HEK293 (cell line): ENCODE results near the gene CAPNS1.

Experiments
- CTCF ChIA-PET: fragments of 350-600 bp; formaldehyde crosslinking; extraction: SDS; loops from one replicate; lab custom pipeline; 2021; ENCODE audit warnings: antibody characterized with exemption; lab: Yijun Ruan, JAX
- POLR2A ChIA-PET: fragments of 300-600 bp; formaldehyde crosslinking; extraction: SDS; loops from one replicate; lab custom pipeline; 2020; ENCODE audit warnings: antibody characterized with exemption, inconsistent platforms; lab: Yijun Ruan, JAX
- H3K27ac ChIP-seq: fragments of 200-500 bp; sonication (Bioruptor generic); 2 replicates; pipeline ENCODE4 v1.5.1; 2014; ENCODE audit warnings: low read depth, low read length, control low read depth, inconsistent platforms; ENCODE audit errors: extremely low read depth
- H3K36me3 ChIP-seq, 2 experiments: fragments of 200-500 bp in 1 of 2; sonication (Bioruptor generic) in 1 of 2; 1 replicate in 1 of 2; 2 replicates in 1 of 2; pipeline ENCODE4 v1.5.1; 2014 to 2017; ENCODE audit warnings: inconsistent platforms in 2 of 2, low read length in 2 of 2; ENCODE audit not compliant: control insufficient read depth in 2 of 2, insufficient read depth in 1 of 2
- H3K4me1 ChIP-seq: fragments of 200-500 bp; sonication (Bioruptor generic); 2 replicates; pipeline ENCODE4 v1.5.1; 2014; ENCODE audit warnings: mild to moderate bottlenecking, low read length, inconsistent platforms; ENCODE audit not compliant: control insufficient read depth, insufficient read depth
- H3K4me3 ChIP-seq: 2 replicates; pipeline ENCODE4 v1.5.1; 2011; ENCODE audit warnings: low read depth, mild to moderate bottlenecking, control low read depth, low read length, moderate library complexity
- H3K9me3 ChIP-seq: fragments of 200-500 bp; sonication (Bioruptor generic); 2 replicates; pipeline ENCODE4 v1.5.1; 2014; ENCODE audit warnings: low read depth, low read length, inconsistent platforms; ENCODE audit not compliant: control insufficient read depth, insufficient read depth
- OSR2 ChIP-seq: fragments of 450-650 bp; formaldehyde crosslinking; IDR thresholded peaks from 2 replicates; pipeline ENCODE4 v1.5.1; 2016; ENCODE audit warnings: missing biosample characterization, missing genetic modification characterization
- PRDM1 ChIP-seq: fragments of 450-650 bp; formaldehyde crosslinking; IDR thresholded peaks from 2 replicates; pipeline ENCODE4; 2016; ENCODE audit warnings: missing biosample characterization, missing genetic modification characterization
- WT1 ChIP-seq: fragments of 450-650 bp; formaldehyde crosslinking; IDR thresholded peaks from 2 replicates; pipeline ENCODE4 v1.5.1; 2016; ENCODE audit warnings: missing biosample characterization, missing genetic modification characterization
- ZBTB17 ChIP-seq: fragments of 450-650 bp; formaldehyde crosslinking; IDR thresholded peaks from 2 replicates; pipeline ENCODE4 v1.5.1; 2016; ENCODE audit warnings: missing biosample characterization, missing genetic modification characterization
- ZEB2 ChIP-seq: fragments of 450-650 bp; formaldehyde crosslinking; IDR thresholded peaks from 2 replicates; pipeline ENCODE4 v1.5.1; 2016; ENCODE audit warnings: missing biosample characterization, missing genetic modification characterization
- ZFP3 ChIP-seq: fragments of 450-650 bp; formaldehyde crosslinking; IDR thresholded peaks from 2 replicates; pipeline ENCODE4 v1.5.1; 2016; ENCODE audit warnings: low read depth, missing biosample characterization, missing genetic modification characterization
- ZFP41 ChIP-seq: fragments of 450-650 bp; formaldehyde crosslinking; IDR thresholded peaks from 2 replicates; pipeline ENCODE4 v1.5.1; 2016; ENCODE audit warnings: missing biosample characterization, missing genetic modification characterization, borderline replicate concordance
- ZNF121 ChIP-seq: fragments of 450-650 bp; formaldehyde crosslinking; IDR thresholded peaks from 2 replicates; pipeline ENCODE4 v1.5.1; 2016; ENCODE audit warnings: missing biosample characterization, missing genetic modification characterization
- ZNF132 ChIP-seq: fragments of 450-650 bp; formaldehyde crosslinking; IDR thresholded peaks from 2 replicates; pipeline ENCODE4 v1.5.1; 2017; ENCODE audit warnings: missing biosample characterization, missing genetic modification characterization, borderline replicate concordance
- ZNF133 ChIP-seq: fragments of 450-650 bp; formaldehyde crosslinking; IDR thresholded peaks from 2 replicates; pipeline ENCODE4 v1.5.1; 2016; ENCODE audit warnings: missing biosample characterization, missing genetic modification characterization
- ZNF155 ChIP-seq: fragments of 450-650 bp; formaldehyde crosslinking; IDR thresholded peaks from 2 replicates; pipeline ENCODE4 v1.5.1; 2016; ENCODE audit warnings: missing biosample characterization, missing genetic modification characterization
- ZNF16 ChIP-seq: fragments of 450-650 bp; formaldehyde crosslinking; IDR thresholded peaks from 2 replicates; pipeline ENCODE4 v1.5.1; 2016; ENCODE audit warnings: low read depth, missing biosample characterization, missing genetic modification characterization
- ZNF23 ChIP-seq: fragments of 450-650 bp; formaldehyde crosslinking; IDR thresholded peaks from 2 replicates; pipeline ENCODE4 v1.5.1; 2016; ENCODE audit warnings: missing biosample characterization, missing genetic modification characterization, borderline replicate concordance
- ZNF248 ChIP-seq: fragments of 450-650 bp; formaldehyde crosslinking; IDR thresholded peaks from 2 replicates; pipeline ENCODE4 v1.5.1; 2017; ENCODE audit warnings: missing biosample characterization, missing genetic modification characterization
- ZNF302 ChIP-seq: fragments of 450-650 bp; formaldehyde crosslinking; IDR thresholded peaks from 2 replicates; pipeline ENCODE4 v1.5.1; 2016; ENCODE audit warnings: missing biosample characterization, missing genetic modification characterization, low read depth
- ZNF311 ChIP-seq: fragments of 450-650 bp; formaldehyde crosslinking; IDR thresholded peaks from 2 replicates; pipeline ENCODE4 v1.5.1; 2017; ENCODE audit warnings: missing biosample characterization, missing genetic modification characterization, borderline replicate concordance
- ZNF335 ChIP-seq: fragments of 450-650 bp; formaldehyde crosslinking; conservative IDR thresholded peaks from 2 replicates; pipeline ENCODE4 v1.5.1; 2016; ENCODE audit warnings: missing biosample characterization, missing genetic modification characterization
- ZNF626 ChIP-seq: fragments of 450-650 bp; sonication (Bioruptor Pico); formaldehyde crosslinking; IDR thresholded peaks from 2 replicates; pipeline ENCODE4 v1.5.1; 2018; ENCODE audit warnings: missing biosample characterization, missing genetic modification characterization, inconsistent platforms
- ZNF664 ChIP-seq: fragments of 450-650 bp; formaldehyde crosslinking; IDR thresholded peaks from 2 replicates; pipeline ENCODE4 v1.5.1; 2016; ENCODE audit warnings: missing biosample characterization, missing genetic modification characterization
- ZNF837 ChIP-seq: fragments of 450-650 bp; formaldehyde crosslinking; IDR thresholded peaks from 2 replicates; pipeline ENCODE4 v1.5.1; 2016; ENCODE audit warnings: missing biosample characterization, missing genetic modification characterization
- ZSCAN16 ChIP-seq: fragments of 450-650 bp; formaldehyde crosslinking; IDR thresholded peaks from 2 replicates; pipeline ENCODE4 v1.5.1; 2016; ENCODE audit warnings: missing biosample characterization, missing genetic modification characterization
- TF ChIP-seq, protein P1 (sequence below): fragments of 450-650 bp; formaldehyde crosslinking; IDR thresholded peaks from 2 replicates; pipeline ENCODE4; 2016; ENCODE audit warnings: missing biosample characterization, missing genetic modification characterization
- TF ChIP-seq, protein P2 (sequence below): fragments of 450-650 bp; formaldehyde crosslinking; IDR thresholded peaks from 2 replicates; pipeline ENCODE4 v1.5.1; 2017; ENCODE audit warnings: missing biosample characterization, mild to moderate bottlenecking, missing genetic modification characterization, moderate library complexity
- TF ChIP-seq, protein P3 (sequence below): fragments of 450-650 bp; formaldehyde crosslinking; IDR thresholded peaks from 2 replicates; pipeline ENCODE4 v1.5.1; 2017; ENCODE audit warnings: missing biosample characterization, missing genetic modification characterization
- TF ChIP-seq, protein P4 (sequence below): fragments of 450-650 bp; formaldehyde crosslinking; IDR thresholded peaks from 2 replicates; pipeline ENCODE4 v1.5.1; 2016; ENCODE audit warnings: missing biosample characterization, missing genetic modification characterization

The CAPNS1 gene

DNA sequence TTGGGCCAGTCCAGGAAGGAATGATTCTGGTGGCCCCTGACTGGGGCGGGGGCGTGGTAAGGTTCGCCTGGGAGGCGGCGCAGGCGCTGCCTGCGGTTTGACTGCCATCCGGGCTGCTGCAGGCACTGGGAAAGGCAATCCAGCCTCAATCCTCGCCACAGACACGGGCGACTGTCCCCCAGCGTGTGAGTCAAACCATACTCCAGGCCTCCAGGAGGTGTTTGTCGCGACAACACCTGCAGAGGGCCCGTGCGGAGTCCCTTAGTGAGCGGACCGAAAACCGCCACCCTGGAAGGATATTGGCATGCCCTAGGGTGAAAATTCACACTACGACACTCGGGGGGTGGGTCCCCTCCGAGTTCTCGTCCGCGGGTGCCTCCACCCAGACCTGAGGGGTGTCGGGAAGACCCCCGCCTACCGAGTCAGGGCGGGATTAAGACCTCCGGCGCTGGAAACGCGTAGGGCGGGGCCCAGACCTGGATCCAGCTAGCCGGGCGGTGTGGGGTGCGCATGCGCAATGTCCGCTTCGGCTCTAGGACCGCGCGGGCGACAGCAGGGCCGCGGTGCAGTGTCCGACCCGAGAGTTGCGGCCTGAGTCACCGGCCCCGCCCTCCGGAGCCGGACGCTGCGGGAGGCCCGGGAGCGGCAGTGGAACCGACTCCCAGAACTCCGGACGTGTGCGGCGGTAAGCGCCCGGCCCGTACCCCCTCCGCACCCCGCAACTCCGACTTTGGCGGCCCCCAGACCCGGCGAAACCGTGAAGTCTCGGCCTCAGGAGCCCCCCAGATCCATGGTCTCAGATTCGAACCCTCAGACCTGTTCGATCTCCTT, at the start of gene CAPNS1:
TSS of gene CAPNS1 (plus strand) at position 594 of the 831 bp plus-strand sequence. CDS start 946 bp downstream, outside the sequence.
- Histone ChIP-seq H3K9me3 (no peaks in the 10 kb centered on the region), H3K36me3 (peaks cover 22% of the 10 kb centered on the region in 2 experiments), H3K27ac (peak within 1 kb of the TSS; percentile 94), H3K4me1 (peaks cover 14% of the 10 kb centered on the region), H3K4me3 (peak within 1 kb of the TSS; percentile 80)
- ChIA-PET POLR2A (interaction anchor here (0.5 to 5.4 kb wide), 18 partner anchors 10 to 698 kb away, joined by 3 to 87 read pairs (median 5); partner anchors contain the start of genes COX7A1, POLR2I, TBCB and THAP8), CTCF (interaction anchor here (0.6 to 4.3 kb wide), 7 partner anchors 12 to 541 kb away, joined by 3 to 28 read pairs (median 3); no protein-coding TSS in a partner anchor)
- TF ChIP-seq ZNF23 (tag by site-specific recombination): no peak
- TF ChIP-seq ZBTB17 (tag by site-specific recombination): peak; percentile 96
- no peak for TF ChIP-seq ZNF132 (tag by site-specific recombination)
- TF ChIP-seq ZFP41: no peak
- TF ChIP-seq ZNF626 (tag by site-specific recombination): no peak
- TF ChIP-seq, protein P1, sequence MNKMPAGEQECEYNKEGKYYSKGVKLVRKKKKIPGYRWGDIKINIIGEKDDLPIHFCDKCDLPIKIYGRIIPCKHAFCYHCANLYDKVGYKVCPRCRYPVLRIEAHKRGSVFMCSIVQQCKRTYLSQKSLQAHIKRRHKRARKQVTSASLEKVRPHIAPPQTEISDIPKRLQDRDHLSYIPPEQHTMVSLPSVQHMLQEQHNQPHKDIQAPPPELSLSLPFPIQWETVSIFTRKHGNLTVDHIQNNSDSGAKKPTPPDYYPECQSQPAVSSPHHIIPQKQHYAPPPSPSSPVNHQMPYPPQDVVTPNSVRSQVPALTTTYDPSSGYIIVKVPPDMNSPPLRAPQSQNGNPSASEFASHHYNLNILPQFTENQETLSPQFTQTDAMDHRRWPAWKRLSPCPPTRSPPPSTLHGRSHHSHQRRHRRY: peak; percentile 14; the same call in 1 of the 2 replicates
- no peak for TF ChIP-seq ZNF664 (tag by site-specific recombination)
- TF ChIP-seq ZEB2: peak; percentile 99
- TF ChIP-seq, protein P2, sequence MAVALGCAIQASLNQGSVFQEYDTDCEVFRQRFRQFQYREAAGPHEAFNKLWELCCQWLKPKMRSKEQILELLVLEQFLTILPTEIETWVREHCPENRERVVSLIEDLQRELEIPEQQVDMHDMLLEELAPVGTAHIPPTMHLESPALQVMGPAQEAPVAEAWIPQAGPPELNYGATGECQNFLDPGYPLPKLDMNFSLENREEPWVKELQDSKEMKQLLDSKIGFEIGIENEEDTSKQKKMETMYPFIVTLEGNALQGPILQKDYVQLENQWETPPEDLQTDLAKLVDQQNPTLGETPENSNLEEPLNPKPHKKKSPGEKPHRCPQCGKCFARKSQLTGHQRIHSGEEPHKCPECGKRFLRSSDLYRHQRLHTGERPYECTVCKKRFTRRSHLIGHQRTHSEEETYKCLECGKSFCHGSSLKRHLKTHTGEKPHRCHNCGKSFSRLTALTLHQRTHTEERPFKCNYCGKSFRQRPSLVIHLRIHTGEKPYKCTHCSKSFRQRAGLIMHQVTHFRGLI (tag by site-specific recombination): no peak
- peak; percentile 64; the same call in 1 of the 2 replicates for TF ChIP-seq ZNF837 (tag by site-specific recombination)
- peak; percentile 33 for TF ChIP-seq OSR2 (tag by site-specific recombination)
- TF ChIP-seq, protein P3, sequence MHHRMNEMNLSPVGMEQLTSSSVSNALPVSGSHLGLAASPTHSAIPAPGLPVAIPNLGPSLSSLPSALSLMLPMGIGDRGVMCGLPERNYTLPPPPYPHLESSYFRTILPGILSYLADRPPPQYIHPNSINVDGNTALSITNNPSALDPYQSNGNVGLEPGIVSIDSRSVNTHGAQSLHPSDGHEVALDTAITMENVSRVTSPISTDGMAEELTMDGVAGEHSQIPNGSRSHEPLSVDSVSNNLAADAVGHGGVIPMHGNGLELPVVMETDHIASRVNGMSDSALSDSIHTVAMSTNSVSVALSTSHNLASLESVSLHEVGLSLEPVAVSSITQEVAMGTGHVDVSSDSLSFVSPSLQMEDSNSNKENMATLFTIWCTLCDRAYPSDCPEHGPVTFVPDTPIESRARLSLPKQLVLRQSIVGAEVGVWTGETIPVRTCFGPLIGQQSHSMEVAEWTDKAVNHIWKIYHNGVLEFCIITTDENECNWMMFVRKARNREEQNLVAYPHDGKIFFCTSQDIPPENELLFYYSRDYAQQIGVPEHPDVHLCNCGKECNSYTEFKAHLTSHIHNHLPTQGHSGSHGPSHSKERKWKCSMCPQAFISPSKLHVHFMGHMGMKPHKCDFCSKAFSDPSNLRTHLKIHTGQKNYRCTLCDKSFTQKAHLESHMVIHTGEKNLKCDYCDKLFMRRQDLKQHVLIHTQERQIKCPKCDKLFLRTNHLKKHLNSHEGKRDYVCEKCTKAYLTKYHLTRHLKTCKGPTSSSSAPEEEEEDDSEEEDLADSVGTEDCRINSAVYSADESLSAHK (tag by site-specific recombination): peak; percentile 55
- no peak for TF ChIP-seq ZFP3 (tag by site-specific recombination)
- TF ChIP-seq ZNF311 (tag by site-specific recombination): no peak
- TF ChIP-seq ZNF121 (tag by site-specific recombination): no peak
- TF ChIP-seq, protein P4, sequence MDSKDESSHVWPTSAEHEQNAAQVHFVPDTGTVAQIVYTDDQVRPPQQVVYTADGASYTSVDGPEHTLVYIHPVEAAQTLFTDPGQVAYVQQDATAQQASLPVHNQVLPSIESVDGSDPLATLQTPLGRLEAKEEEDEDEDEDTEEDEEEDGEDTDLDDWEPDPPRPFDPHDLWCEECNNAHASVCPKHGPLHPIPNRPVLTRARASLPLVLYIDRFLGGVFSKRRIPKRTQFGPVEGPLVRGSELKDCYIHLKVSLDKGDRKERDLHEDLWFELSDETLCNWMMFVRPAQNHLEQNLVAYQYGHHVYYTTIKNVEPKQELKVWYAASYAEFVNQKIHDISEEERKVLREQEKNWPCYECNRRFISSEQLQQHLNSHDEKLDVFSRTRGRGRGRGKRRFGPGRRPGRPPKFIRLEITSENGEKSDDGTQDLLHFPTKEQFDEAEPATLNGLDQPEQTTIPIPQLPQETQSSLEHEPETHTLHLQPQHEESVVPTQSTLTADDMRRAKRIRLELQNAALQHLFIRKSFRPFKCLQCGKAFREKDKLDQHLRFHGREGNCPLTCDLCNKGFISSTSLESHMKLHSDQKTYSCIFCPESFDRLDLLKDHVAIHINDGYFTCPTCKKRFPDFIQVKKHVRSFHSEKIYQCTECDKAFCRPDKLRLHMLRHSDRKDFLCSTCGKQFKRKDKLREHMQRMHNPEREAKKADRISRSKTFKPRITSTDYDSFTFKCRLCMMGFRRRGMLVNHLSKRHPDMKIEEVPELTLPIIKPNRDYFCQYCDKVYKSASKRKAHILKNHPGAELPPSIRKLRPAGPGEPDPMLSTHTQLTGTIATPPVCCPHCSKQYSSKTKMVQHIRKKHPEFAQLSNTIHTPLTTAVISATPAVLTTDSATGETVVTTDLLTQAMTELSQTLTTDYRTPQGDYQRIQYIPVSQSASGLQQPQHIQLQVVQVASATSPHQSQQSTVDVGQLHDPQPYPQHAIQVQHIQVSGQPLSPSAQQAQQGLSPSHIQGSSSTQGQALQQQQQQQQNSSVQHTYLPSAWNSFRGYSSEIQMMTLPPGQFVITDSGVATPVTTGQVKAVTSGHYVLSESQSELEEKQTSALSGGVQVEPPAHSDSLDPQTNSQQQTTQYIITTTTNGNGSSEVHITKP (tag by site-specific recombination): peak; percentile 99
- TF ChIP-seq PRDM1 (tag by site-specific recombination): no peak
- TF ChIP-seq WT1 (tag by site-specific recombination): peak; percentile 89
- no peak for TF ChIP-seq ZNF16 (tag by site-specific recombination)
- TF ChIP-seq ZNF335: peak; percentile 100
- TF ChIP-seq ZNF133 (tag by site-specific recombination): no peak
- no peak for TF ChIP-seq ZNF302 (tag by site-specific recombination)
- no peak for TF ChIP-seq ZNF155 (tag by site-specific recombination)
- 0 out of 2 replicates have a peak, but pooled peaks have one; percentile 45 for TF ChIP-seq ZSCAN16
- no peak for TF ChIP-seq ZNF248 (tag by site-specific recombination)
